Measurements from ENCODE around the gene GRIN2A.

DNA sequence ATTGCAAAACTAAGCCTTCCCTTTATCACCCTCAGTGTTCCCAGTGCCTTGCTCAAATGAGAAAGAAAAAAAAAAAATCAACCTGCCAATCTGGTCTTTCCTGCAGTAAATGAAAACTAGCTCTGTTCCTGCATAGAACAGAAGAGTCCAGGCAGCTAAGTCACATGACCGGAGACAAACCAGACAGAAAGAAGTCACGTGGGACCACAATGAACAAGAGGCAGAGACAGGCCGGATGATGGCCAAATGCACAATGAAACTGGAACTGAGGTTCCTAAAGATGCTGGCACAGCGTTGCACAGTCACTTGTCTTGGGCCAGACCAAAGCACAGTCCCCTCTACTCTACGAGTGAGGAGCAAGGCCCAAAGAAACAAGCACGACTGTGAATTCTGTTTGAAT lies 172.5 kb downstream of the GRIN2A start:
- TF ChIP-seq EZH2 (IDR thresholded peaks at IDR 0.05; ENCODE audit: borderline replicate concordance, insufficient read depth, low read depth, low read length, poor library complexity, severe bottlenecking), result no peak
- TF ChIP-seq, protein P1, sequence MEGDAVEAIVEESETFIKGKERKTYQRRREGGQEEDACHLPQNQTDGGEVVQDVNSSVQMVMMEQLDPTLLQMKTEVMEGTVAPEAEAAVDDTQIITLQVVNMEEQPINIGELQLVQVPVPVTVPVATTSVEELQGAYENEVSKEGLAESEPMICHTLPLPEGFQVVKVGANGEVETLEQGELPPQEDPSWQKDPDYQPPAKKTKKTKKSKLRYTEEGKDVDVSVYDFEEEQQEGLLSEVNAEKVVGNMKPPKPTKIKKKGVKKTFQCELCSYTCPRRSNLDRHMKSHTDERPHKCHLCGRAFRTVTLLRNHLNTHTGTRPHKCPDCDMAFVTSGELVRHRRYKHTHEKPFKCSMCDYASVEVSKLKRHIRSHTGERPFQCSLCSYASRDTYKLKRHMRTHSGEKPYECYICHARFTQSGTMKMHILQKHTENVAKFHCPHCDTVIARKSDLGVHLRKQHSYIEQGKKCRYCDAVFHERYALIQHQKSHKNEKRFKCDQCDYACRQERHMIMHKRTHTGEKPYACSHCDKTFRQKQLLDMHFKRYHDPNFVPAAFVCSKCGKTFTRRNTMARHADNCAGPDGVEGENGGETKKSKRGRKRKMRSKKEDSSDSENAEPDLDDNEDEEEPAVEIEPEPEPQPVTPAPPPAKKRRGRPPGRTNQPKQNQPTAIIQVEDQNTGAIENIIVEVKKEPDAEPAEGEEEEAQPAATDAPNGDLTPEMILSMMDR (IDR thresholded peaks at IDR 0.05), result no peak
